HG02798 (cell line): ENCODE results near the gene TMEM82.

Source experiments
- ATAC-seq: cut with Tn5 transposase; IDR thresholded peaks from one replicate; pipeline ENCODE4 v1.9.1; 2021; ENCODE audit warnings: mild to moderate bottlenecking; ENCODE audit not compliant: unreplicated experiment, poor library complexity

The TMEM82 gene

DNA sequence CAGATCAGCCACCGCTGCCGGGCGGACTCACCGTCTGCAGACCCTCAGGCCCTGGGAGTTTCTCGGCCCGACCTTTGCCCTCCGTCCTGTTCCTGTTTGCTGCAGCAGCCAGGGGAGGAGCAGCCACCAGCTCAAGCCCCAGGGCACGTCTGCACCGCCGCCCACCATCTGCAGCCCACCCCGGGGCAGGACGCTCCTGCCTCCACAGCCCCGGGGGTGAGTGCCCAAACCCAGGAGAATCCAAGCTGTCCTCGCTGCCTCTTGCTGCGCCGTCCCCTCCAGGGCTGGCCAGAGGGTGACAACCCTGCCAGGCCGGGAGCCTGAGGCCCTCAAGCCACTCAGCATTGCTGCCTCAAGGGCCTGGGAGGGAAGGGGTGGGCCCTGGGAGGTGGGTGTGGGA lies 7.4 kb upstream of the TMEM82 start:
- no peak for ATAC-seq

DNA sequence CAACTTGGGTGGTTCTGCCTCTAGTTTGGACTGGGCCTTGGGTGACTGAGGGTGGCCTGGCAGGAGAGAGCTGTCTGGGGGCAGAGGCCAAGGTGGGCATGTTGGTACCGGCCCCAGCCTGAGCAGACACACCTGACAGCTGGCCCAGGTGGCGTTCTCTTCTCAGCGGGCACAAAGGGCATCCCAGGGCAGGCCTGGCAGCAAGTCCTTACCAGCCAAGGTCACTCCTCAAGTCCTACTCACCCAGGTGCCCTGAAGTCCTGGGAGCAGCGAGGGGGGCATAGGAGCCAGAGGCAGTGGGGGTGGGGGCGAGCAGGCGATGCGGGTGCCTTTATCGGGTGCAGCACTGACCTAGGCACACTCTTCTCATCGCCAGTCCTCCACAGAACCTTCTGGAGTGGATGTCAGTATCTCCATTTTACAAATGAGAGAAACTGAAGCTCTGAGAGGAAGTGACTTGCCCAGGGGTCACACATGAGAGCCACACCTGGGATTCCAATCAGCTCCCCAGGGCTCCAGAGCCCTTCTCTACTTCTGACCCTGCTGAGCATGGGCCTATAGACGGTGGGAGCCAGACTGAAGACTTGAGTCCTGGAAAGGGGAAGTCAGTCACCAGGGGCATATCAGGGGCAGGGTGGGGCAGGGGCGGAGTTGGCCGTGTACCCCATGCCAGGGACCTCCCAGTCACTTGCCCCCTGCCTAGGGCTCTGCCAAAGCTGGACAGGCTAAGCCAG lies 6.8 kb upstream of the TMEM82 start:
- no peak for ATAC-seq

DNA sequence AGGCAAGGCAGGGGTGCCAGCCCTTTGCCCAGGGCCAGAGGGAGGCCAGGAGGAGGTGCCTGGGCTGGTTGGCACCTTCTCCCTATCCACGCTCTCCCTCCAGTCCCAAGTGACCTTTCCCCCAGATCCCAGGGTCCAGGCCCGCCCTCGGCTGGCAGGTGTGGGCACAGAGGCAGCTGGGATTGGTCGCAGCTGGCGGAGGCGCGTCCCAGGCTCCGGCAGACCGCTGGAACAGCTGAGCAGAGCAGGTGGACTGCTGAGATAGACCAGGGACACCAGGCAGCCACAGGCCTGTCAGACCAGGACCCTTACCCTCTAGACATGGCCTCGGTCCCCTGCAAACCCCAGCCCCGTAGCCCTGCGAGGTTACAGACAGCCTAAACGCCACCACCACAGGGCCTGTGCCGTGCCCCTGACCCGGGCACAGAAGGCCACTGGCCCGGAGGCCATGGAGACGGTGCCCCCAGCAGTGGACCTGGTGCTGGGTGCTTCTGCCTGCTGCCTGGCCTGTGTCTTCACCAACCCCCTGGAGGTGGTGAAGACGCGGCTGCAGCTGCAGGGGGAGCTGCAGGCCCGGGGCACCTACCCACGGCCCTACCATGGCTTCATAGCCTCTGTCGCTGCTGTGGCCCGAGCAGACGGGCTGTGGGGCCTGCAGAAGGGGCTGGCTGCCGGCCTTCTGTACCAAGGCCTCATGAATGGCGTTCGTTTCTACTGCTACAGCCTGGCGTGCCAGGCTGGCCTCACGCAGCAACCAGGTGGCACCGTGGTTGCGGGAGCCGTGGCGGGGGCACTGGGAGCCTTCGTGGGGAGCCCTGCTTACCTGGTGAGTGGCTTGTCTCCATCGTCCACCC lies 6.0 kb upstream of the TMEM82 start, which contains the start of gene SLC25A34:
SLC25A34 (plus strand) TSS at position 221 of the 854 bp plus-strand sequence; CDS start at position 449, 228 bp downstream.
- ATAC-seq = no peak

GRCh38 chr1:15736892-15737261 lies 5.4 kb upstream of the TMEM82 start:
- no peak for ATAC-seq

GRCh38 chr1:15737324-15738319 lies 4.7 kb upstream of the TMEM82 start:
- no peak for ATAC-seq

DNA sequence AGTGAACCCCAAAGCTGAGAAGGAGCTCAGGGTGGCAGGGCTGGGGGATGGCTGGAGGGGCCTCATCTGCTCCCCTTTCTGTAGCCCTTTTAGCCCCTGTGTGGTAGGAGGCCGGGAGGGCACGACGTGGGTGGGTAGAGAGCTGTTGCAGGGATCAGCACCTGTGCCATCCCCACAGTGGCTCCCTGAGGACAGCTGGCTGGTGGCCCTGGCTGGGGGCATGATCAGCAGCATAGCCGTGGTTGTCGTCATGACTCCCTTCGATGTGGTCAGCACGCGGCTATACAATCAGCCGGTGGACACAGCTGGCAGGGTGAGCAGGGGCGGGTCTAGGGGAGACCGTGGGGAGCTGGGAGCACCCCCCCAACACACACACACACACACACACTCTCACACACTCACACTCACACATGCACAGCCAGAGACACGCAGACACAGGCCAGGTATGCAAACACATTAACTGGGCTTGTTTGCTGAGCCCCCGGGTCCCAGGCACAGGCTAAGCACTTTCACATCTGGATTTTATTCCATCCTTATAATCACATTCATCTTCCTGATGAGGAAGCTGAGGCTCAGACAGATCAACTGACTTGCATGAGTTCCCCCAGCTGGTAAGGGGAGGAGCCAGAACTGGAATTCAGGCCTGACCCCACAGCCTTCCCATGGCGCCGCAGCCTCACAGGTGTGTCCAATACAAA lies 3.7 kb upstream of the TMEM82 start:
- ATAC-seq = no peak

DNA sequence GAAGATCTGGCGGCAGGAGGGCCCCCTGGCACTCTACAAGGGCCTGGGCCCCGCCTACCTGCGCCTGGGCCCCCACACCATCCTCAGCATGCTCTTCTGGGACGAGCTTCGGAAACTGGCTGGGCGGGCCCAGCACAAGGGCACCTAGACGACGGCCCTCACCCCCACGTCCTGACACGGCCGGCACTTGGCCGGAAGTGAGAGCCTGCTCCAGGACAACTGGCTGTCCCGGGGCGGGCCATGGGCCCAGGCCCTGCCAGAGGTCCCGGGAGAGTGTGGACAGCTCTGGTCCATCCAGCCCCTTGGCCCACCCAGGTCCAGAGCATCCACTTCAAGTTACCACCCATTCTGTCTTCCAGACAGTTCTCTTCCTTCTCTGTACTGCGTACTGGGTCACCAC lies 3.0 kb upstream of the TMEM82 start:
- no peak for ATAC-seq

- ATAC-seq = no peak
These were observed 2.6 kb upstream of the TMEM82 start for GRCh38 chr1:15739745-15740144.

- ATAC-seq = peak; percentile 52
These were observed 1.1 kb upstream of the TMEM82 start for GRCh38 chr1:15740924-15741850.

- no peak for ATAC-seq
These were observed 1.9 kb downstream of the TMEM82 start for GRCh38 chr1:15744122-15744679.

DNA sequence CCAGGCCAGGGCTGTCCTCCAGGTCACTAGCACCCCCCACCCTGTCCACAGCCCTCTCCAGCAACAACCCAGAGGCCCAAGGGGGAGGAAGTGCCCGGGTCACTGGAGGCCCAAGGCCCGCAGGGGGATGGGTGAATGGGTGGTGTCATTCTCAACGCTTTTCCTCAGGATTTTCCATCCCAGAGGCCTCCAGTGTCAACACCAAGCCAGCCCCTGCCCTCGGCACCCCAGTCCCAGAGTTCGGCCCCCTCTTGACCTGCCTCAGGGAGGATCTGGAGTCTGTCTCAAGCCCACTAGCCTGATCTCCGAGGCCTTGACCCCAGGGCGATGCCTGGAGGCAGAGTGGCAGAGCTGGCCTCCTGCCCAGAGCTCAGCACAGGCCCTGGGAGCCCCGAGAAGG lies 5.1 kb downstream of the TMEM82 start:
- ATAC-seq = no peak

DNA sequence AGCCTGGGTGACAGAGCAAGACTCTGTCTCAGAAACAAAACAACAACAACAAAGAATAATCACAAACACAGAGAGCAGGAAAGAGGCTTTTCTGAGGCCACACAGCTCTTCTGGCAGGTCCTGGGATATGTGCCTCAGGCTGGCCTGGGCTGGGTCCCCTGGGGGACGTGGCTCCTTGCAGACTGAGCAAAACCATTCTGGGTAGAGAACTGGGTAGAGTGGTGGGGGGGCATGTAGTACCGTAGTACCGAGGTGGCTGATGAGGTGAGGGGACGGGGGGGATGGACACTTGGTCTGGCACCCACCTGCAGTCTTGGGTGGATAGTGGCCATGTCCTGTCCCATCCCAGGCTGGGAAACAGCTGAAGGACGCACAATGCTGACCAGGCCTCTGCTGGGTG lies 6.0 kb downstream of the TMEM82 start:
- no peak for ATAC-seq

DNA sequence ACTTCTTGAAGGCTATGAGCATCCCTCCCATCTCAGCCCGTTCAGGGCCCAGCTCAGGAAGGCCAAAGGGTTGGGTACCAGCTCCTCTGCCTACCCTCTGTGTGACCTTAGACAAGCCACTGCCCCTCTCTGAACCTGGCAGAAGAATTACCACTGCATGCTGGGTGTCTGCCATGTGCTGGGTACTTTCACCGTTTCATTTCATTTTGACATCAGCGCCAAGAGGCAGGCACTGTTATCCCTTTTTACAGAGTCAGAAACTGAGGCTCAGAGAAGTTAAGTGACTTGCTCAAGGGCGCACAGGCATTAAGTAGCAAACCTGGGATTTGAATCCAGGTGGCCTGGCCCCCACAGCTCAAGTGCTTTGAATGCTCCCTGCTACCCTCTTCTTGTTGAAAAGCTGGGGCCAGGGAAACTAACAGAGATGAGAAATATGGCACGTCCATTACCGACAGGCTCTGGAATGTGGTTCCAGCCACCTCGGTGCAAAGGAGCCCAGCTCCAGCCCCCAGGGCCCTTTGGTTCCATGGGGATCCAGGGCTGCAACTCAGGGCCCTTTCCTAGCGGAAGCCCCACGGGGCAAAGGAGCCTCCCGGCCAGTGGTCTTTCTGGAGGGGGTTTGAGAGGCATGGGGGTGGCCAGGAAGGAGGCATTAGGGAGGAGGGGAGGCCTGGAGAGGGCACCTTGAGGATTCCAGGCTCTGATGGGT lies 6.5 kb downstream of the TMEM82 start:
- ATAC-seq = no peak

GRCh38 chr1:15749399-15750291 lies 7.3 kb downstream of the TMEM82 start:
- no peak for ATAC-seq

- no peak for ATAC-seq
These were observed 8.6 kb downstream of the TMEM82 start for GRCh38 chr1:15750924-15751323.

GRCh38 chr1:15751717-15752116 lies 9.4 kb downstream of the TMEM82 start:
- ATAC-seq = no peak

DNA sequence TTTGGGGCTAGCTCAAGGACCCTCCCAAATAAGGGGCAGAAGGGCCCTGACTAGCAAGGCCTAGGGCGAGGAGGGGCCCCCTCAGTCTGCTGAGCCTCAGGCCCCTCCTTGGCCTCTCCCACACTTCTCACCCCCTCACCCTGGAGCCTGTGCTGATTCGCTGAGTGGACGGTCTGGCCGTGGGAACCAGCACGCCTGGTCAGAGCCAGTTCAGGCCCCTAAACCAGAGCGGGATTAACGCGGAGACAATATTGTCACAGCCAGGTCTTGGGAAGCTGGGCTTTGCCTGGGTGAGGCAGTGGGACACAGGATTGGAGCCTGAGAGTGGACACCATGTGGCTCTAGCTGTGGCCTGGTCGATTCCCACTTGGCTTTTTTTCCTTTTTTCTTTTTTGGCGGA lies 11.5 kb downstream of the TMEM82 start:
- no peak for ATAC-seq
